Stimulated activated naive CD8-positive, alpha-beta T cell treated with anti-CD3 and anti-CD28 coated beads, Interleukin-15, amount 100 ng/mL, for 72 hours (primary cell): ENCODE measurements around the gene ETFRF1.

Source experiments
- ATAC-seq: fragments of 150-1000 bp; cut with Tn5 transposase; 2 replicates; pipeline ENCODE4 v1.10.0; 2021; ENCODE audit warnings: mild to moderate bottlenecking, moderate library complexity
- DNase-seq, 2 donors: peaks; one replicate each; pipeline ENCODE4 v3.0.0; 2021 to 2022
- H3K27ac Mint-ChIP-seq, 2 donors: one replicate each; pipeline ENCODE4 v1.8.0; 2022; ENCODE audit warnings: mild to moderate bottlenecking in 2 of 2, mixed read lengths in 2 of 2, moderate library complexity in 2 of 2
- H3K27me3 Mint-ChIP-seq: one replicate; pipeline ENCODE4 v1.8.0; 2022; ENCODE audit warnings: mixed read lengths
- H3K4me1 Mint-ChIP-seq: one replicate; pipeline ENCODE4 v1.8.0; 2022; ENCODE audit warnings: mild to moderate bottlenecking, mixed read lengths
- H3K4me3 Mint-ChIP-seq, 2 donors: one replicate each; pipeline ENCODE4 v1.8.0; 2022; ENCODE audit warnings: mild to moderate bottlenecking in 2 of 2, mixed read lengths in 2 of 2, moderate library complexity in 1 of 2
- H3K9me3 Mint-ChIP-seq, 2 donors: one replicate each; pipeline ENCODE4 v1.8.0; 2022; ENCODE audit warnings: mixed read lengths in 2 of 2

Gene ETFRF1, protein sequence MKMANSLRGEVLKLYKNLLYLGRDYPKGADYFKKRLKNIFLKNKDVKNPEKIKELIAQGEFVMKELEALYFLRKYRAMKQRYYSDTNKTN

DNA sequence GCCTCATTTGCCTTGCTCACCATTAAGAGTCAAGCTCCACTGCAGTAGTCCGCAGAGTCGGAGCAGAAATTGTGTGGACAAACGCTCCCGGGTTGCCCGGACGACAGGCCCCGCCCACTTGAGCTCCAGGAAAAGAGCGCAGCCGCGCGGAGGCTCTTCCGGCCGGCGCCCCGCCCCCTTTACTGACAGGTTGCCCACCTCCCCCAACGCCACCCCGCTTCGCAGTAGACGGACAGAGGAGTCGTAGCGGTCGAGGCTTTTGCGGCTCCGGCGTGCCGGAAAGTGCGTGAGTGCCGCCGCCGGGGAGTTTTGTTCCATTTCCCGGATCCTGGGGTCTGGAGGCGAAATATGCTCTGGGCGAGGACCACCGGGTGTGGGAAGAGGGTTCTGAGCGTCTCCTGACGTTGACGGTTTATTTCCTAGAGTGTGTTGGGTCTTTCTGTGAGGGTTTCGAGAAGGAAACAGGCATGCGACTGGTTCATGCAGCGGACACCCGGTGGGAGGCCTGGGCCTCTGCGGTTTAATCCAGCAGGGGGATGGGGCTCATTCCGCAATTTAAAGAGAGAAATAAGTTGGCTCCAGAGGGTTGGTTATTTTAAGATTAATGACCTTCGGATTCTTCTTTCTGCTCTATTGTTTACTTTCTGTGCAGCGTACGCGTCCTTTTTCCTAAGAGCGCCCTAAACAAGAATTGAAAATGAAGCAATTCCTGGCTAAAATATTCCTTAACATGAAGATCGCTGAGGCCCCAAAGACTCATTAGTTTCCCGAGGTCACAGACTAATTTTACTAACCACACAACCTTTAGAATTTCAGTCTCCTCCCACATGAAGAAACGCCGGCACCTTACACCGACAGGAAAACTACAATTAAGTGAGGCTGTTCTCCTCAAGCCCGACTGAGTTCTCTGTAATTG, at the start of gene ETFRF1, which contains the start of gene DNAI7:
Gene ETFRF1 (plus strand): TSS at position 182 of the 916 bp plus-strand sequence. CDS start 8,720 bp downstream, outside the sequence.
Gene DNAI7 (minus strand): TSS at position 105 of the 916 bp plus-strand sequence. CDS start 82 bp downstream, at position 23.
- DNase-seq (peak; percentile 89 to 94), ATAC-seq (peak; percentile 97)
- Mint-ChIP-seq H3K27me3 (no peaks in the 10 kb centered on the region), H3K9me3 (no peaks in the 10 kb centered on the region), H3K4me3 (peak within 1 kb of the TSS; percentile 96 to 99), H3K4me1 (peaks cover 21% of the 10 kb centered on the region), H3K27ac (peak within 1 kb of the TSS; percentile 99)

GRCh38 chr12:25146686-25147085, 48.4 kb upstream of the ETFRF1 start:
- Mint-ChIP-seq H3K27me3 (no peaks in the 10 kb centered on the region), H3K27ac (no peak overlapping the region), H3K9me3 (no peaks in the 10 kb centered on the region), H3K4me1 (no peaks in the 10 kb centered on the region), H3K4me3 (no peak overlapping the region)
- DNase-seq (no peak), ATAC-seq (no peak)

DNA sequence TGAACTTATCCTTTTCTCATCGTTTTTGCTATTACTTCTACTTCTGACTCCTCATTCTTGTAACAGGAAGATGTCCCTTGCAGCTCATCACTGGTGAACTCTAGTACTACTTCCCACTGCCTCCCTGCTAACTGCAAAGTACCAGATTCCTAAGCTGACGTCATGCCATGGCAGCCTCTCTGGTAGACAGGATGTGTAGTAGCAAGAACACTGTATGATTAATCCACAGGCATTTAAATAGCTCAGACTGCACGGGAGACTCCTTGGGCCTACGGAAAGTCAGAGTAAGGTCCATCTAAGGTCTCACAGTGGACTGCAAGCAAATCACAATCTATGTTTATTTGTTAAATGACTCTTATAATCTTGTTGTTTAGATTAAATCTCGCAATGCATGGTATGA, 43.6 kb upstream of the ETFRF1 start:
- Mint-ChIP-seq H3K4me1 (peaks cover 7% of the 10 kb centered on the region), H3K4me3 (no peak overlapping the region), H3K9me3 (no peaks in the 10 kb centered on the region), H3K27me3 (no peaks in the 10 kb centered on the region), H3K27ac (no peak overlapping the region)
- ATAC-seq (no peak), DNase-seq (no peak)

DNA sequence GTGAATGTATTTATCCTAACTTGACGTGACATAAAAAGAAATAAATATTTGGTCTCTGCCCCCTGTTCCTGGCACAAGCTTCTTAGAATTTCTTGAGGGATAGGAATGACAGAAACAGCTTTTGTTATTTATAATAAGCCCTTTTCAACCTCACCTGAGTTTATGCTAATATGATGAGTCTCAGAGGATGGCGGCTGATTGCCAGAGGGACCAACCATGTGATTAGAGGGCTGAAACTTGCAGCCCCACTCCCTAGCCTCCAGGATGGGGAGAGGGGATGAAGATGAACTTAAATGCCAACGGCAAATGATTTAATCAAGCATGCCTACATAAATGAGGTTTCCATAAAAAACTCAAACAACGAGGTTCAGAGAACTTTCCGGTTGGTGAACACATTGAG, 43.0 kb upstream of the ETFRF1 start:
- no peak for DNase-seq
- Mint-ChIP-seq H3K4me1 (peaks cover 7% of the 10 kb centered on the region), H3K27me3 (no peaks in the 10 kb centered on the region), H3K4me3 (no peak overlapping the region), H3K9me3 (no peaks in the 10 kb centered on the region), H3K27ac (no peak overlapping the region)
- no peak for ATAC-seq

GRCh38 chr12:25155022-25155576, 39.9 kb upstream of the ETFRF1 start:
- DNase-seq (no peak), ATAC-seq (no peak)
- H3K9me3 Mint-ChIP-seq, result no peaks in the 10 kb centered on the region
- H3K4me1 Mint-ChIP-seq, result peaks cover 7% of the 10 kb centered on the region
- H3K27ac Mint-ChIP-seq, result no peak overlapping the region
- no peaks in the 10 kb centered on the region for H3K27me3 Mint-ChIP-seq
- no peak overlapping the region for H3K4me3 Mint-ChIP-seq

DNA sequence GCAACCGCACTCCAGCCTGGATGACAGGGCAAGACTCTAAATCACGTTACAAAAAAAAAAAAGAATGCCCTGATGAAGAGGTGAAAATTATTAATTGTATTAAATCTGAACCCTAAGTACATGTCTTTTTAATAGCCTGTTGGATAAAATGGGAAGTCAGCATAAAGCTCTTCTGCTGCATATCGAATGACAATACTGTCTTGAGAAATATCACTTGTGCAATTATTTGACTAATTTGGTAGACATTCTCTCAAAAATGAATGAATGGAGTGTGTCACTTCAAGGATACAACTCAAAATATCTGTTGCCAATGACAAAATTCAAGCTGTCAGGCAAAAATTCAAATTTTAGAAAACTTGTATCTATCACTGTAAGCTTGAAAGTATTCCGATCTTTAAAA, 39.0 kb upstream of the ETFRF1 start:
- Mint-ChIP-seq H3K27ac (no peak overlapping the region), H3K4me1 (peaks cover 7% of the 10 kb centered on the region), H3K4me3 (no peak overlapping the region), H3K27me3 (no peaks in the 10 kb centered on the region), H3K9me3 (no peaks in the 10 kb centered on the region)
- ATAC-seq (no peak), DNase-seq (no peak)

DNA sequence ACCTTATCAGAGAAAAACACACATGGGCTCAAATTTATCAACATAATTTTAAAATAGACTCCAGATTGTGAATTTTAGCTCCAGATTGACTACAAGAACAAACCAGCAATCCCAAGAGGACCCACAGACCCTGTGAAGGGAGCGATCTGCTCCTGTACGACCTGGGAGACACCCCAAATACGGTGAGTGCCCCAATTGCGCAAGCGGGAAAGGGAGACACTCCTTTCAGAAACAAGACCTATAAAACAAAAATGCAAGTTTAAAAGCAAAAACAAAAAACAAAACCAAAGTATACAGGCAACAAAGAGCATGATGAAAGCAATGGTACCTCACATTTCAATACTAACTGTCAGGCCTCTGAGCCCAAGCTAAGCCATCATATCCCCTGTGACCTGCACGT, 32.2 kb upstream of the ETFRF1 start:
- H3K9me3 Mint-ChIP-seq, result no peaks in the 10 kb centered on the region
- no peaks in the 10 kb centered on the region for H3K27me3 Mint-ChIP-seq
- H3K4me1 Mint-ChIP-seq, result no peaks in the 10 kb centered on the region
- no peak overlapping the region for H3K27ac Mint-ChIP-seq
- no peak for DNase-seq
- no peak overlapping the region for H3K4me3 Mint-ChIP-seq
- no peak for ATAC-seq

GRCh38 chr12:25182765-25183164, 12.3 kb upstream of the ETFRF1 start:
- no peak overlapping the region for H3K27ac Mint-ChIP-seq

GRCh38 chr12:25184132-25184531, 10.9 kb upstream of the ETFRF1 start:
- ATAC-seq (peak; percentile 45), DNase-seq (no peak)
- no peaks in the 10 kb centered on the region for H3K27me3 Mint-ChIP-seq
- H3K4me3 Mint-ChIP-seq, result no peak overlapping the region
- no peak overlapping the region for H3K27ac Mint-ChIP-seq
- peaks cover 34% of the 10 kb centered on the region for H3K4me1 Mint-ChIP-seq
- peaks cover 0 to 8% of the 10 kb centered on the region in 2 donors for H3K9me3 Mint-ChIP-seq

More at GRCh38 chr12:25182765-25183164, 12.3 kb upstream of the ETFRF1 start:
- no peak for DNase-seq
- H3K4me1 Mint-ChIP-seq, result peaks cover 33% of the 10 kb centered on the region
- no peak for ATAC-seq
- H3K9me3 Mint-ChIP-seq, result peaks cover 0 to 8% of the 10 kb centered on the region in 2 donors
- no peak overlapping the region for H3K4me3 Mint-ChIP-seq
- no peaks in the 10 kb centered on the region for H3K27me3 Mint-ChIP-seq

GRCh38 chr12:25186038-25186787, 8.8 kb upstream of the ETFRF1 start:
- peak; percentile 62 for ATAC-seq
- H3K9me3 Mint-ChIP-seq, result no peaks in the 10 kb centered on the region

GRCh38 chr12:25186788-25187402, 8.1 kb upstream of the ETFRF1 start:
- Mint-ChIP-seq H3K27ac (peak overlapping the region in 1 of 2 donors; percentile 10), H3K4me1 (peaks cover 34% of the 10 kb centered on the region), H3K4me3 (peak overlapping the region; percentile 54 to 79), H3K9me3 (no peaks in the 10 kb centered on the region), H3K27me3 (no peaks in the 10 kb centered on the region)
- DNase-seq (peak; percentile 17 to 21), ATAC-seq (peak; percentile 89)

More at GRCh38 chr12:25186038-25186787, 8.8 kb upstream of the ETFRF1 start:
- H3K27ac Mint-ChIP-seq, result peak overlapping the region; percentile 20 to 80
- peak overlapping the region; percentile 34 to 79 for H3K4me3 Mint-ChIP-seq
- no peak for DNase-seq
- peaks cover 34% of the 10 kb centered on the region for H3K4me1 Mint-ChIP-seq
- no peaks in the 10 kb centered on the region for H3K27me3 Mint-ChIP-seq

GRCh38 chr12:25187781-25188180, 7.3 kb upstream of the ETFRF1 start:
- Mint-ChIP-seq H3K27me3 (no peaks in the 10 kb centered on the region), H3K4me1 (peaks cover 30% of the 10 kb centered on the region), H3K4me3 (no peak overlapping the region), H3K27ac (peak overlapping the region in 1 of 2 donors; percentile 82), H3K9me3 (no peaks in the 10 kb centered on the region)
- ATAC-seq (no peak), DNase-seq (no peak)

DNA sequence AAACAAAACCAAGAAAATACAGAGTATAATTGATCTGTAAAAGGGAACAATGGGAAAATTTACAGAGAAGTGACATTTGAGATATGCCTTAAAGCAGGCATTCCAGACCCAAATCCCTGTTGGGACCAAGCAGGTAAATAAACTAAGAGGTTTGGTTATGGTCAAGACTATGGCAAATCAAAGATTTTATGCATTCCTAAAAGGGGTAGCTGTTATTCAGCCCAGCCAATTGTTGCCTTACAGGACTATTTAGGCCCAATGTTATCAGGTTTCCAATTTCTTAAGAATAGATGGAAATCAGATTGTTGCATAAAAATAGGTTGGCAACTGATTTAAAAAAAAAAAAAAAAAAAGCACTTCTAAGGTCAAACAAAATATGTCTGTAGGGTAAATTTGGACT, 5.4 kb upstream of the ETFRF1 start:
- Mint-ChIP-seq H3K4me1 (peaks cover 27% of the 10 kb centered on the region), H3K27ac (no peak overlapping the region), H3K27me3 (no peaks in the 10 kb centered on the region), H3K4me3 (no peak overlapping the region), H3K9me3 (no peaks in the 10 kb centered on the region)
- no peak for ATAC-seq
- no peak for DNase-seq

DNA sequence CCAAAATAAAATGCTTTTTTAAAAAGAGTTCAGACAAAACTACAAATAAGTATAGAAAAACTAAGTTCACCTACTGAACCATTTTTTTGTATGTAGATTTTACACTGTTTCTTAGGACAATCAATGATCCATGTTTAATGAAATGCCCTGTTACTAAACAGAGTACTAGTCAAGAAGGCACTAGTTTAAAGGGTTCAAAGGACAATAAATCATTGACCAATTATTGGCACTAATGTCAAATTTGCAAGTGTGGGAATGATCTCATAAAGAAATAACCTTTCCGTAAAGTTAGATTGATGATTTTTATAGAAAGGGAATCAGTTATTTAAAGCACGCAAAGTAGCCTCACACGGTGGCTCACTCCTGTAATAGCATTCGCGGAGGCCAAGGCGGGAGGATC, 4.2 kb upstream of the ETFRF1 start:
- ATAC-seq (no peak), DNase-seq (no peak)
- no peak overlapping the region for H3K27ac Mint-ChIP-seq
- H3K4me1 Mint-ChIP-seq, result peaks cover 32% of the 10 kb centered on the region
- H3K9me3 Mint-ChIP-seq, result no peaks in the 10 kb centered on the region
- no peak overlapping the region for H3K4me3 Mint-ChIP-seq
- no peaks in the 10 kb centered on the region for H3K27me3 Mint-ChIP-seq

GRCh38 chr12:25194214-25194613, 823 bp upstream of the ETFRF1 start:
- H3K4me3 Mint-ChIP-seq, result peak overlapping the region; percentile 96 to 99
- peak overlapping the region in 1 of 2 donors; percentile 99 for H3K27ac Mint-ChIP-seq
- no peaks in the 10 kb centered on the region for H3K9me3 Mint-ChIP-seq
- DNase-seq (no peak), ATAC-seq (no peak)
- no peaks in the 10 kb centered on the region for H3K27me3 Mint-ChIP-seq
- H3K4me1 Mint-ChIP-seq, result peaks cover 13% of the 10 kb centered on the region
